Lung (tissue), 12 donors: Measurements from ENCODE around the gene TMEM161B. TPM values are rescaled to one million over a fixed set of nuclear protein-coding genes. Genes with fewer than 3 reads are reported as not detected.

Experiments used
- ATAC-seq: fragments of 200-7000 bp; cut with Tn5 transposase; one replicate; pipeline ENCODE4 v1.9.1; 2020; ENCODE audit warnings: moderate number of reproducible peaks; ENCODE audit not compliant: insufficient read depth, low FRiP score
- DNase-seq, 3 donors: peaks; one replicate each; pipeline ENCODE4 v3.0.0-alpha.2; 2013 to 2017
- H3K27ac ChIP-seq, 2 donors: one replicate each; pipeline ENCODE4 v1.5.1; 2013; ENCODE audit warnings: mild to moderate bottlenecking in 2 of 2, moderate library complexity in 2 of 2, control low read depth in 1 of 2, inconsistent platforms in 1 of 2, low read depth in 1 of 2, low read length in 1 of 2
- H3K27me3 ChIP-seq, 3 donors: one replicate each; pipeline ENCODE4 v1.5.1; 2013; ENCODE audit warnings: low read length in 2 of 3; ENCODE audit not compliant: control insufficient read depth in 3 of 3, insufficient read depth in 3 of 3
- H3K36me3 ChIP-seq, 4 donors: one replicate each; pipeline ENCODE4 v1.5.1; 2013; ENCODE audit warnings: low read length in 4 of 4, mild to moderate bottlenecking in 1 of 4, moderate library complexity in 1 of 4; ENCODE audit not compliant: control insufficient read depth in 4 of 4, insufficient read depth in 4 of 4
- H3K4me1 ChIP-seq, 5 donors: one replicate each; pipeline ENCODE4 v1.5.1; 2013; ENCODE audit warnings: low read length in 5 of 5, mild to moderate bottlenecking in 2 of 5, moderate library complexity in 1 of 5; ENCODE audit not compliant: control insufficient read depth in 5 of 5, insufficient read depth in 5 of 5
- H3K4me3 ChIP-seq: one replicate; pipeline ENCODE4 v1.5.1; 2013; ENCODE audit warnings: mild to moderate bottlenecking, control low read depth, moderate library complexity
- H3K9ac ChIP-seq, 2 donors: one replicate each; pipeline ENCODE4 v1.5.1; 2013; ENCODE audit warnings: low read length in 2 of 2, control low read depth in 1 of 2; ENCODE audit not compliant: insufficient read depth in 1 of 2
- H3K9me3 ChIP-seq, 4 donors: one replicate each; pipeline ENCODE4 v1.5.1; 2013; ENCODE audit warnings: low read length in 3 of 4, mild to moderate bottlenecking in 1 of 4, moderate library complexity in 1 of 4; ENCODE audit not compliant: control insufficient read depth in 4 of 4, insufficient read depth in 3 of 4
- WGBS, 2 donors: extraction: QIAGEN DNeasy Blood & Tissue Kit; methylation state at CpG; one replicate each; pipeline ENCODE4 v1.1.7; 2013; 5-methylcytosine and 5-hydroxymethylcytosine counted together
- polyA plus RNA-seq, 2 donors: library from polyadenylated mRNA; stranded (reverse); fragments of 200-250 nt; gene quantifications; one replicate each; pipeline ENCODE4 v1.2.1, GENCODE V29; 2013
- total RNA-seq, 2 donors: library from RNA; depleted of rRNA in 1 of 2; stranded (reverse); fragments of >200 nt in 1 of 2; gene quantifications; one replicate each; pipeline ENCODE4 v1.2.1, GENCODE V29; 2014 to 2021
- TF ChIP-seq, protein P1 (sequence below): IDR thresholded peaks from 2 replicates; pipeline ENCODE4 v1.5.1; 2012; ENCODE audit warnings: mild to moderate bottlenecking; ENCODE audit errors: control extremely low read depth, extremely low read depth
- donor health status: control.
- donor health status: control.
- donor health status: Bipolar disorder and iron deficiency.
- donor health status: healthy.
- donor health status: DM: yes; HTN: yes; CAD: no.

TMEM161B gene
- total and polyA plus RNA-seq, 4 donors: 5.2 to 48.4 (median 9.6) TPM

DNA sequence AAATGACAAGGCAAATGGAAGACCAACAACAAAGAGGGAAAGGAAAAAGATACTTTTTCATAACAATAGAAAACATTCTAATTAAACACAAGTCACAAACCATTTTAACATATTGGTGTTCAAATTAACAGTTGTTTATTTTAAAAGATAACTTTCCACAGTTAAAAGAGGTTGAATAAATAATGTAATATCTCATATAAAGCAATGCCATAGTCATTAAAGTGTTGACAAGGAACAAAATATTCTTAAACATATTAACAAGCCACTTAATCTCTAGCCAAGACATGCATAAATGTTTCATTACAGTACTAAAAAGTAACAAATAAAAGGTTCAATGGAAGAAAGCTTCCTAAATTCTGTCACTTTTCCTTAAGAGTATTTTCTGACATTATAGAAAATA is 12.6 kb downstream of the TMEM161B start:
- no peaks in the 10 kb centered on the region for H3K9me3 ChIP-seq
- H3K4me1 ChIP-seq: peaks cover 0 to 6% (median 0%) of the 10 kb centered on the region in 5 donors
- H3K27me3 ChIP-seq: no peaks in the 10 kb centered on the region
- ATAC-seq: no peak
- H3K27ac ChIP-seq: no peak overlapping the region
- peaks cover 0 to 1% (median 0%) of the 10 kb centered on the region in 4 donors for H3K36me3 ChIP-seq
- DNase-seq: no peak
- TF ChIP-seq, protein P1, sequence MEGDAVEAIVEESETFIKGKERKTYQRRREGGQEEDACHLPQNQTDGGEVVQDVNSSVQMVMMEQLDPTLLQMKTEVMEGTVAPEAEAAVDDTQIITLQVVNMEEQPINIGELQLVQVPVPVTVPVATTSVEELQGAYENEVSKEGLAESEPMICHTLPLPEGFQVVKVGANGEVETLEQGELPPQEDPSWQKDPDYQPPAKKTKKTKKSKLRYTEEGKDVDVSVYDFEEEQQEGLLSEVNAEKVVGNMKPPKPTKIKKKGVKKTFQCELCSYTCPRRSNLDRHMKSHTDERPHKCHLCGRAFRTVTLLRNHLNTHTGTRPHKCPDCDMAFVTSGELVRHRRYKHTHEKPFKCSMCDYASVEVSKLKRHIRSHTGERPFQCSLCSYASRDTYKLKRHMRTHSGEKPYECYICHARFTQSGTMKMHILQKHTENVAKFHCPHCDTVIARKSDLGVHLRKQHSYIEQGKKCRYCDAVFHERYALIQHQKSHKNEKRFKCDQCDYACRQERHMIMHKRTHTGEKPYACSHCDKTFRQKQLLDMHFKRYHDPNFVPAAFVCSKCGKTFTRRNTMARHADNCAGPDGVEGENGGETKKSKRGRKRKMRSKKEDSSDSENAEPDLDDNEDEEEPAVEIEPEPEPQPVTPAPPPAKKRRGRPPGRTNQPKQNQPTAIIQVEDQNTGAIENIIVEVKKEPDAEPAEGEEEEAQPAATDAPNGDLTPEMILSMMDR: no peak
- H3K4me3 ChIP-seq: no peak overlapping the region
- no peak overlapping the region for H3K9ac ChIP-seq

DNA sequence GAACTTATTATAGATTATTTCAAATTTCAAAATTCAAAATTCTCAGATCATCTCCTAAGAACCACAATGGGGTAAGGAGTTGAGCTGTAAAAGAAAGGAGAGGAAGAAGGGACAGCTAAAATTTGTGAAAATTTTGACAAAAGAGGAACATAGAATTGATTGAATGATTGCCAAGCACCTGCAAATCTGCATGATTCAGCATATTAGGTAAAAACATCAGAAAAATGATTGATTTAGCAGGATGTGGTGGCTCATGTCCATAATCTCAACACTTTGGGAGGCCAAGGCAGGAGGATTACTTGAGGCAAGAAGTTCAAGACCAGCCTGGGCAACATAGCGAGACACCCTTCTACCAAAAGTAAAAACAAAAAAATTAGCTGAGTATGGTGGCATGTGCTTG is 14.3 kb downstream of the TMEM161B start:
- DNase-seq (no peak), ATAC-seq (no peak)
- WGBS, 2 donors: 98 to 100% methylated on average over 1 of the region's 1 CpG
- H3K27ac ChIP-seq: no peak overlapping the region
- no peaks in the 10 kb centered on the region for H3K27me3 ChIP-seq
- TF ChIP-seq, protein P1: no peak
- H3K36me3 ChIP-seq: peaks cover 0 to 1% (median 0%) of the 10 kb centered on the region in 4 donors
- H3K4me1 ChIP-seq: peaks cover 0 to 16% (median 0%) of the 10 kb centered on the region in 5 donors
- no peaks in the 10 kb centered on the region for H3K9me3 ChIP-seq
- H3K4me3 ChIP-seq: no peak overlapping the region
- H3K9ac ChIP-seq: no peak overlapping the region

DNA sequence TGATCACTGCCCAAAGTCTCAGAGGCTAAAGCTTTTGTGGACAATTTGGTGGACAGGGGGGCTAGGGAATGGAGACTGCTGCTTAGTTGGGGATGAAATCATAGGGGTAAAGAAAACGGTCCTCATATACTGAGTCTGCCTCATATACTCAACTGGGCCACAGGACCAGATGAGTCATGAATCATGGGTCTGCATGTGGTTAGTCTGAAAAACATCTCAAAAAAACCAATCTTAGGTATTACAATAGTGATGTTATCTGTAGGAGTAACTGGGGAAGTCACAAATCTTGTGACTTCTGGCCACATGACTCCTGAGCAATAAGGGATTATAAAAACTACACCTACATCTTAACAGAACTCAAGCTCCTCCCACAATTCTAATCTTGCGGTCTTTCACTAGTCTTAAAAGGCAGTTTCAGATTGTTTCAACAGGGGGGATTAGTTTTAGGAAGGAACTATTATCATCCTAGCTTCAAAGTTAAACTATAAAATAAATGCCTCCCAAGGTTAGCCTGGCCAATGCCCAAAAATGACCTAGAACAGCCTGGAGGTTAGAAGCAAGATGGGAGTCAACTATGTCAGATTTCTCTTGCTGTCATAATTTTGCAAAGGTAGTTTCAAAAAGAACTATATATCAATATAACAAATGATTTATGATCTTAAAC is 17.5 kb downstream of the TMEM161B start:
- Histone ChIP-seq H3K27ac (no peak overlapping the region), H3K9ac (no peak overlapping the region), H3K9me3 (no peaks in the 10 kb centered on the region), H3K36me3 (no peaks in the 10 kb centered on the region), H3K4me1 (peaks cover 0 to 18% (median 0%) of the 10 kb centered on the region in 5 donors), H3K27me3 (no peaks in the 10 kb centered on the region), H3K4me3 (no peak overlapping the region)
- WGBS, 2 donors: 84 to 98% methylated on average over 2 of the region's 2 CpGs
- no peak for ATAC-seq
- TF ChIP-seq, protein P1: no peak
- no peak for DNase-seq

DNA sequence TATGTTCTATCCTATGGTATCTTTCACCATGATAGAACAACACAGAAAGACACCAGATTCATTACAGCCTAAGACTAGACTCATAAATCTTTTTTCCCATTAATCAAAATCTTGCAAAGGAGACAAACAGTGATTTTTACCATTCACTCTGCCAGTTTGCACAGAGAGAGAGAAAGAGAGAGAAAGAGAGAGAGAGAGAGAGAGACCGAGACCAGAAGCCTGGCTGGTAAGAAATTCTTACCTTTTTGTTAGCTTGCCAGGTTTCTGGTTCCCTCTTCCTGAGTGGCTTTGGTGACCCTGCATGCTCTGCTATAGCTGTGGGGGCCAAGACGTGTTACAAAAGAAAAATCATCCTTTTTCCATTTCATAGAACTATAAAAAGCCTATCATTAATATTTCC is 18.6 kb downstream of the TMEM161B start:
- Histone ChIP-seq H3K9ac (no peak overlapping the region), H3K9me3 (no peaks in the 10 kb centered on the region), H3K27me3 (no peaks in the 10 kb centered on the region), H3K4me3 (no peak overlapping the region), H3K36me3 (no peaks in the 10 kb centered on the region), H3K27ac (no peak overlapping the region), H3K4me1 (peaks cover 0 to 16% (median 0%) of the 10 kb centered on the region in 5 donors)
- DNase-seq: no peak
- WGBS, 2 donors: 92 to 94% methylated on average over 2 of the region's 2 CpGs
- TF ChIP-seq, protein P1: no peak
- ATAC-seq: no peak
